CD4-positive, alpha-beta T cell treated with Interleukin-1 beta for 1 hour (primary cell): ENCODE data around the gene TAF4.

Experiments used
- DNase-seq, 2 donors: peaks; one replicate each; pipeline ENCODE4 v3.0.0-alpha.2; 2020 to 2022

TAF4 gene

DNA sequence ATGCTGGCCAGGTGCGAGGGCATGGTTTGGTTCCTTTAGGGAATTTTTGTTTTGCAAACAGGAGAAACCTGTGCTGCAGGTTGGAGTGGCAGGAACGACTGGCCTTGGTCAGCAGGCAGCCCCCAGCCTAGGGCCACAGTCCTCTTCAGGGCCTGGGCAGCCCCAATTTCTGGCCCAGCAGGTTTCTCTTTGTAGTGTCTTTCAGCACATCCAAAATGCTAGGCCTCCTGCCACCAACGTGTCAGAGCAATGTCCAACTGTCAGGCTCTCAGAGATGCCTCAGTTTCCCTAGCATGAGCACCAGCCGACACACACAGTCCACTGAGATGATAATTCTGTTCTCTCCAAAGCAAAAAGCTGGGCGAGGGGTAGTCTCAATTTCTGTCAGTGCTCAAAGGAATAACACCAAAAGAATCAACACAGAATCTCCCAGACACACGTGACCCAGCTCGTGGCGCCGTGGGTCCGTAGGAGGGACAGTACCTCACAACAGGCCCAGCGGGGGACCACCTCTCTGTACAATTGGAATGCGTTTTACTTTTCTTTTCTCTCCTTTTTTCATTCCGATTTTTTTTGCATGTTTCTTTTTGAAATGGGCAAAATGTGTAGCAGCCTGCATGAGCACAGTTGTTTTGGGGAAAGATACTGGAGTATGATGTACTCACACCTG lies 125.9 kb downstream of the TAF4 start:
- no peak for DNase-seq

DNA sequence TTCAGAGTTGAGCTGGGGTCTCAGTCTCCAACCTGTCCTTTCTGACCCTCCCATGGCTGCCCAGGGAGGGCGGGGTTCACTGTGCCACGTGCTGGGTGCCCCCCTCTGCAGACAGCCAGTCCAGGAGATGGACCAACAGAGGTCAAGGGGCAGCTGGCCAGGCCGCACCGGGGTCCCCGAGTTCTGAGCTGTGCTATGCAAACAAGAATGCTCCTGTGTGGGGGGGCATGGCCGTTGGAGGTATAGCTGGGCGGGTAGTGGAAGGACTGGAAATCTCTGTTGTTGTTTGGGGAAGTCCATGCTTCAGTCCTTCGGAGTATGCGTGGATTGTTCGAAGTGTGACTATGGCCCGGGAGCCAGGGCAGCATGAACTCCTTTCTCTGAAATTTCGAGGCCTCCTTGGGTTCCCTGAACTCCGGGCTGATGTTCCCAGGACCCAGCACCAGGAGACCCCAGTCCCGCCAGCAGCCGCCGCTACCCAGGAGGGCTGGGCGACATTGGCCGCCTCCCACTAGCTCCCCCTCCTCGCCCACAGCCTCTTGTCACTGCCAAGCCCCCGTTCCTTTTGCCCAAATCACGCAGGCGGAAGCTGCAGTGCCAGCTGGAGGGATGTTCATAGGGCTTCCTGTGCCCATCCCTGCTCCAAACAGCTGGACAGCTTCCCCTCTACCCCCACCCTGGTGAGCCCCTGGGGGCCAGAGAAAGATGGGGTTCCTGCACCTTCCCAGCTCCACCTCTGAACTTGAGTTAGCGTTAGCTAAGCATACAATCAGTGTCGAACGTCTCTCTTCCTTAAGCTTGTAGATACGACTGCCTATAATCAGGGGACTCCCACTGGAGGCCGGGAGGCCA lies 126.6 kb downstream of the TAF4 start:
- DNase-seq = no peak

GRCh38 chr20:61937963-61938838 lies 127.5 kb downstream of the TAF4 start:
- DNase-seq = no peak

- DNase-seq = no peak
These were observed 128.3 kb downstream of the TAF4 start for GRCh38 chr20:61937146-61937962.

DNA sequence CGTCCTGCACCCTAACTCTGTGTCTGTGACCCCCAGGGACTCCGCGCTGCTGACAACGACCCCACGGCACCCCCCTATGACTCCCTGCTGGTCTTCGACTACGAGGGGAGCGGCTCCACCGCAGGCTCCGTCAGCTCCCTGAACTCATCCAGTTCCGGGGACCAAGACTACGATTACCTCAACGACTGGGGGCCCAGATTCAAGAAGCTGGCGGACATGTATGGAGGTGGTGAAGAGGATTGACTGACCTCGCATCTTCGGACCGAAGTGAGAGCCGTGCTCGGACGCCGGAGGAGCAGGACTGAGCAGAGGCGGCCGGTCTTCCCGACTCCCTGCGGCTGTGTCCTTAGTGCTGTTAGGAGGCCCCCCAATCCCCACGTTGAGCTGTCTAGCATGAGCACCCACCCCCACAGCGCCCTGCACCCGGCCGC lies 129.0 kb downstream of the TAF4 start:
- no peak for DNase-seq

DNA sequence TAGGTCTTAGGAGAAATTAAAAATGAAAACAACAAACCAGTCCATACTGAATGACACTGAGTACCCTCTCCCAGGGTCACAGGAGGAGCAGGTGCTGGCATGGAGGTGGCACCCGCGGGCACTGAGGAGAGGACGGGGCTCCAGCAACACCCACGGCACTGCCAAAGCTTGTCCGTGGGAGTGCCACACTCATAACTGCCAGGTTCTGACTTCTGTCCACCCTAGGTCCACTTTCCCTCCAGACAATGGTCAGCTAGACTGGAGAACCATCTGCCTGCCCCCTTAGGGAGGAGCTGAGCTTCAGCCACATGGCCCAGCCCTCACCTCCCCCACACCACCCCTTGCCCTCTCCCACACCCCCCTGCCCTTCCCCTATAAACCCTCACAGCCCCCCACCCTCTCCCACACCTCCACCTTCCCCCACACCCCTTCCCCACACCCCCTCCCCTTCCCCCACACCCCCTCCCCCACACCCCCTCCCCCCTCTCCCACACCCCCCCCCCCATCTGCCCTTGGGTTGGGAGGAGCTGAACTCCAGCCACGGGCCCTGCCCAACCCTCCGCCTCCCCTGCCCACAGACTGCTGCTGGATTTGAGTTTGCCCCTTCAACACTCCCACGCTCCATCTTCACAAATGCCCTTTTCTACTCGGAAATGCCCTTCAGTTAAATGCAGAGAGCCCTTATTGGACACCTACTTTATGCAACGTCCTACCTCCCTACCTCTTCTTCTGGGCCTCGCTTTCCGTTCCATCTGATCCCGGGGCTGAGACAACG lies 129.6 kb downstream of the TAF4 start:
- DNase-seq = no peak

GRCh38 chr20:61934716-61935530 lies 130.8 kb downstream of the TAF4 start:
- DNase-seq = no peak

- no peak for DNase-seq
These were observed 131.5 kb downstream of the TAF4 start for GRCh38 chr20:61933951-61934715.

DNA sequence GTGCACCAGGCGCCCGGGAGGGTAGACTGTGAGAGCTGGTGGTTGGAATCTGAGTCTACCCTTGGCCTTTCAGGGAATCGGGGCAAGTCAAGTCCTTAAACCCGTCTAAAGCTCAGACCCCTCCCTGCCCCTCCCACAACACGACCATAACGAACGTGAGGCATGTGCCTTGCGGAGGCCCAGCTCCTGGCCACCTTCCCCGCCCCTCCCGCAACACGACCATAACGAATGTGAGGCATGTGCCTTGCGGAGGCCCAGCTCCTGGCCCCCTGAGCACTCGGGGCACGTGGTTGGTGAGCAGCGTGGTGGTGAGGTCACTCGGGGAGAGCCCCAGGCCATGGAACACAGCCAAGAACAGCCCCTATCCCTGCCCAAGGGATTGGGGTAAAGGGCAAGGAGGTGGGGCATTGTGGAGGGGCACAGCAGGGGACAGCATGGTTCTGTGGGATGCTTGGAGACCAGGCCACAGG lies 132.2 kb downstream of the TAF4 start:
- no peak for DNase-seq

DNA sequence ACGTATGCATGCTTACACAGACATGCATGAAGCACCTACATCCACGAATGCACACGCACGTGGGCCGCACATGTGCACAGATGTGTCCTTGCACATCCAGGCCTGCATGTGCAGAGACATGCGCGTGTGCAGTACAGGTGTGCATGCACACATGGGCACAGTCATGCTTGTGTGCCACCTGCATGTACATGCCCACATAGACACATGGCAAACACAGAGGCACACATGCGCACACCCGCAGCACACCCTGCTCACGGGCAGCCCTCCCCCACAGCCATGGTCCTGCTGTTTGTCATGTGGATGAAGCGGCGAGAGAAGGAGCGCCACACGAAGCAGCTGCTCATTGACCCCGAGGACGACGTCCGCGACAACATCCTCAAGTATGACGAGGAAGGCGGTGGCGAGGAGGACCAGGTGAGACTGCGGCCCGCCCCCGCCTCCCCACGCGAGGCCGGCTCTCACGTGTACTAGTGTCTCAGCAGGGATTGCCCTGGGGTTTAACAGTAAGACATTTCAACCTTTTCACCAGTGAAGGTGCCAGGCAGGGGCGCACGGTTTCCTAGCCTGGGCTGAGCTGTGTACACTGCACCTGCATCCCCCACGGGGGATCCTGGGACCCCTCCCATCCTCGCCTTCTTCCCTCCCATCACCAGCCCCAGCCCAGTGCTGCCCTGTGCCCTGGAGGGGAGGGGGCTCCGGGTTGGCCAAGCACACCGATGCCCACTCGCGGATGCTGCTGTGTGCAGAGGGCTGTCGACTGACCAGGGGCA lies 132.8 kb downstream of the TAF4 start:
- DNase-seq = no peak

GRCh38 chr20:61932199-61932592 lies 133.5 kb downstream of the TAF4 start:
- DNase-seq = no peak

DNA sequence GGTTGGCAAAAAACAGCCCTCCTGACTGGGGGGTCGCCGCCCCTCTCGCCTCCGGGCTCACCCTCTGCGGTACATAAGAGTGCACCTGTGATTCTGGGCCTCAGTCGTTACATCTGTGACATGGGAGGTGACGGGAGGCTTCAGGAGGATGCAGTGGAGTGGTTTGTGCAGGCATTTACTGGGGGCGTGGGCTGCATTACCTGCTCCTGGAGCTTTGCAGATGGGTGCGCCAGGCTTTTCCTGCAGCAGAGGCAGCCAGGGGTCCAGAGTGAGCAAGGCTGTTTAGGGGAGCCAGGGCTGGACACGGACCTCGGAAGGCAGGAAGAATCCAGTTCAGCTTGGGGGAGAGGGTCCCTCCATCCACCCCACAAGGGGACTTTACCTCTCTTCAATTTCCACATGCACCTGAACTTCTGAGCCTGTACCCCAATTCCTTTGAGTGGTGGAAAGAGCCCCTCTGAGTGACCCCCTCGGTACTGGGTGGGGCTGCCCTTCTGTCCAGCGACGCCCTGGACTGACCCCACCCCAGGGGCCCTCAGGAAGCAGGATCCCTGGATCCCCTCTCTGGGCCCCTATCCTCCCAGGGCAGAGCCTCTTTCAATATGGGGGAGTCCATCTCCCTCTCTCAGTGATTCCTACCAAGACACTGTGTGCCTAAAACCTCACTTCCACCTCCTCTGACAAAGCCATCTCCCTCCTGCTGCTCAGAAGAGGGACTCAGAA lies 134.0 kb downstream of the TAF4 start:
- no peak for DNase-seq

GRCh38 chr20:61930776-61931475 lies 134.8 kb downstream of the TAF4 start:
- DNase-seq = no peak

GRCh38 chr20:61929971-61930666 lies 135.6 kb downstream of the TAF4 start:
- no peak for DNase-seq

DNA sequence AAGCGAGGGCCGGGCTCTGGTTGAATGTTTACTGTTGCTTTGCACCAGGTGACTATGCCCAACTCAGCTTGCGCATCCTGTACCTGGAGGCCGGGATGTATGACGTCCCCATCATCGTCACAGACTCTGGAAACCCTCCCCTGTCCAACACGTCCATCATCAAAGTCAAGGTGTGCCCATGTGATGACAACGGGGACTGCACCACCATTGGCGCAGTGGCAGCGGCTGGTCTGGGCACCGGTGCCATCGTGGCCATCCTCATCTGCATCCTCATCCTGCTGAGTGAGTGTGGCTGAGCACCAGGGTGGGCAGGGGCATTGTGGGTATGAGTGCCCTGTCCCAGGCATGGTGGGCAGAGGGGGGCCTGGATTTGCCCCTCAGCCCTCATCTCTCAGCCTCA lies 136.1 kb downstream of the TAF4 start:
- DNase-seq = no peak

DNA sequence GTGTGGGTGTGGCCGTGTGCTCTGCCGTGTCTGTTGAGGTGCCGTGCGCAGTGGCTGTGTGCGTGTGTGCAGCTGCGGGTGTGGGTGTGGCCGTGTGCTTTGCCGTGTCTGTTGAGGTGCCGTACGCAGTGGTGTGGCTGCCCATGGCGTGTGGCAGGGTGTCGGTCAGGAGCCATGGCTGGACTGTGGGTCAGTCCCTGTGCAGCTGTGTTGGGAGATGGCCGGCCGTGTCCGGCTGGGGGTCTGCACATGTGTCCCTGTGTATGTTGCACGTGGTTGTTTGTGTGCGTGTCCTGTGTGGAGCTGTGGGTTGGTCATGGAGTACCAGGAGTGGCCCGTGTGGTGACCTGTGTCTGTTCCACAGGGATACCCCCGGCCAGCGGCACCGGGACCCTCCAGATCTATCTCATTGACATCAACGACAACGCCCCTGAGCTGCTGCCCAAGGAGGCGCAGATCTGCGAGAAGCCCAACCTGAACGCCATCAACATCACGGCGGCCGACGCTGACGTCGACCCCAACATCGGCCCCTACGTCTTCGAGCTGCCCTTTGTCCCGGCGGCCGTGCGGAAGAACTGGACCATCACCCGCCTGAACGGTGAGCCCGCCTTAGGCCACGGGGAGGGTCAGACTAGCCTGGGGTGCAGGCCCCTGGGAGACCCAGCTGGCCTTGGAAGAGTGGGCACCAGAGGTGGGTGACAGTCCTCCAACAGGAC lies 137.7 kb downstream of the TAF4 start:
- no peak for DNase-seq
